Peyer's patch (tissue), 4 donors: Measurements from ENCODE around the gene INPP5A.

Experiments used
- CTCF ChIP-seq, 6 experiments: fragments of 450-650 bp in 4 of 6; fragments of 200-600 bp in 2 of 6; sonication (generic) in 1 of 6; IDR thresholded peaks; one replicate each; pipeline ENCODE4 v1.5.1; 2017 to 2019; ENCODE audit warnings: antibody characterized with exemption in 6 of 6, mild to moderate bottlenecking in 3 of 6, moderate library complexity in 1 of 6
- POLR2A ChIP-seq, 2 donors: fragments of 450-650 bp; IDR thresholded peaks; one replicate each; pipeline ENCODE4 v1.5.1; 2017; ENCODE audit warnings: antibody characterized with exemption in 2 of 2, mild to moderate bottlenecking in 2 of 2, moderate library complexity in 2 of 2

GRCh38 chr10:132748545-132749370 is 211.2 kb downstream of the INPP5A start:
- TF ChIP-seq POLR2A (IDR thresholded peaks at IDR 0.05): no peak
- TF ChIP-seq CTCF (IDR thresholded peaks at IDR 0.05): no peak
